Tibial artery (tissue), 4 donors: ENCODE results near the gene PDK2.

Source experiments
- DNase-seq, 2 donors: peaks; one replicate each; pipeline ENCODE4 v3.0.0-alpha.2; 2019
- H3K27ac ChIP-seq, 2 donors: fragments of 200-600 bp; sonication (generic) in 1 of 2; 1 replicate in 1 of 2; 2 replicates in 1 of 2; pipeline ENCODE4 v1.5.1; 2018 to 2019; ENCODE audit warnings: mild to moderate bottlenecking in 1 of 2
- H3K27me3 ChIP-seq, 2 donors: fragments of 200-600 bp; sonication (generic) in 1 of 2; one replicate each; pipeline versions ENCODE4 v1.5.1 to v1.6.0; 2016 to 2019
- H3K36me3 ChIP-seq, 3 donors: fragments of 200-600 bp; sonication (generic) in 2 of 3; one replicate each; pipeline ENCODE4 v1.5.1; 2016 to 2019; ENCODE audit warnings: mild to moderate bottlenecking in 2 of 3
- H3K4me1 ChIP-seq, 4 donors: fragments of 200-600 bp; sonication (generic) in 2 of 4; 1 replicate in 3 of 4; 2 replicates in 1 of 4; pipeline ENCODE4 v1.5.1; 2016 to 2019
- H3K4me3 ChIP-seq, 2 donors: fragments of 200-600 bp; sonication (generic) in 1 of 2; 1 replicate in 1 of 2; 2 replicates in 1 of 2; pipeline ENCODE4 v1.5.1; 2018 to 2019; ENCODE audit warnings: mild to moderate bottlenecking in 2 of 2
- H3K9me3 ChIP-seq, 3 donors: fragments of 200-600 bp; sonication (generic) in 1 of 3; one replicate each; pipeline ENCODE4 v1.5.1; 2016 to 2019
- CTCF ChIP-seq, 2 experiments: fragments of 200-600 bp in 1 of 2; fragments of 450-650 bp in 1 of 2; IDR thresholded peaks; one replicate each; pipeline ENCODE4 v1.5.1; 2017 to 2019; ENCODE audit warnings: antibody characterized with exemption in 2 of 2, mild to moderate bottlenecking in 1 of 2, moderate library complexity in 1 of 2
- intact Hi-C: fragments of 100-400 bp; cut with DNase I; formaldehyde crosslinking; loops from one replicate; pipeline ENCODE4 v1.15.0; 2023; ENCODE audit warnings: low total_unique reads

Gene PDK2

GRCh38 chr17:50118828-50119218 lies 23.7 kb downstream of the PDK2 start:
- Histone ChIP-seq H3K27me3 (no peaks in the 10 kb centered on the region), H3K36me3 (no peaks in the 10 kb centered on the region), H3K4me3 (no peak overlapping the region), H3K27ac (no peak overlapping the region), H3K9me3 (no peaks in the 10 kb centered on the region), H3K4me1 (peaks cover 0 to 15% (median 7%) of the 10 kb centered on the region in 4 donors)
- DNase-seq: no peak
- no peak for TF ChIP-seq CTCF (IDR thresholded peaks at IDR 0.05)
- intact Hi-C loops: loop anchor here (10.0 kb wide), 1 partner anchor 46 kb away; the partner anchor contains the start of gene SGCA

- intact Hi-C loops: no loop called here
These were observed 25.5 kb downstream of the PDK2 start for GRCh38 chr17:50120475-50121253.

GRCh38 chr17:50122945-50123344 lies 27.8 kb downstream of the PDK2 start:
- intact Hi-C loops: no loop called here
- peaks cover 0 to 2% (median 0%) of the 10 kb centered on the region in 4 donors for H3K4me1 ChIP-seq
- no peaks in the 10 kb centered on the region for H3K27me3 ChIP-seq
- DNase-seq: no peak
- no peak for TF ChIP-seq CTCF (IDR thresholded peaks at IDR 0.05)
- H3K9me3 ChIP-seq: no peaks in the 10 kb centered on the region
- no peaks in the 10 kb centered on the region for H3K36me3 ChIP-seq
- no peak overlapping the region for H3K27ac ChIP-seq
- no peak overlapping the region for H3K4me3 ChIP-seq

More at GRCh38 chr17:50120475-50121253, 25.5 kb downstream of the PDK2 start:
- H3K4me3 ChIP-seq: no peak overlapping the region
- H3K9me3 ChIP-seq: no peaks in the 10 kb centered on the region
- H3K27ac ChIP-seq: no peak overlapping the region
- H3K36me3 ChIP-seq: no peaks in the 10 kb centered on the region
- TF ChIP-seq CTCF (IDR thresholded peaks at IDR 0.05): no peak
- no peak for DNase-seq
- peaks cover 0 to 15% (median 7%) of the 10 kb centered on the region in 4 donors for H3K4me1 ChIP-seq
- no peaks in the 10 kb centered on the region for H3K27me3 ChIP-seq

- Histone ChIP-seq H3K27ac (peak overlapping the region in 1 of 2 donors; percentile 30), H3K27me3 (no peaks in the 10 kb centered on the region), H3K9me3 (no peaks in the 10 kb centered on the region), H3K36me3 (no peaks in the 10 kb centered on the region), H3K4me1 (peaks cover 0 to 5% (median 2%) of the 10 kb centered on the region in 4 donors), H3K4me3 (no peak overlapping the region)
- intact Hi-C loops: no loop called here
- DNase-seq: no peak
- no peak for TF ChIP-seq CTCF (IDR thresholded peaks at IDR 0.05)
These were observed 28.6 kb downstream of the PDK2 start for GRCh38 chr17:50123649-50124349.

GRCh38 chr17:50125420-50125997 lies 30.4 kb downstream of the PDK2 start:
- TF ChIP-seq CTCF (IDR thresholded peaks at IDR 0.05): no peak
- Histone ChIP-seq H3K9me3 (no peaks in the 10 kb centered on the region), H3K36me3 (no peaks in the 10 kb centered on the region), H3K27ac (no peak overlapping the region), H3K27me3 (peaks cover 0 to 4% of the 10 kb centered on the region in 2 donors), H3K4me1 (peaks cover 0 to 22% (median 17%) of the 10 kb centered on the region in 4 donors), H3K4me3 (no peak overlapping the region)
- no peak for DNase-seq
- intact Hi-C loops: no loop called here
